ENCODE measurements around the gene SORCS2.

SORCS2 gene

DNA sequence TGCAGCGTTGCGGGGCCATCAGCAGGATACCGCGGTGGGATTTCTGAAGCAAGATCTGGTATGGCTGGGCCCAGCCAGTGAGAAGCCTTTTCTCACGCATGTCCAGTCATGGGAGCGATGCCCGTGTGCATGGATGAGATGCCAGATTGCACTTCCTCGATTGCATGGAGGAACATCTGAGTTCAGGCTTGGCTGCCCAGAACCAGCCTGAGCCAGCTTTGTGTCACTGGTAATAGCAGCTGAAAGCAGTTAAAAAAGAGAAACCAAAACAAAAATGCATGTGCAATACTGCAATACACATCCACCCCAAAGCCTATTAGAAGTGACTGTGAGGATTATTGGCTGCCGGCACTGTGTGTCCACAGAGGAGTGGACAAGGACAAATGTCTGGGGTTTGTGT is 183.1 kb downstream of the SORCS2 start:
- no peak for DNase-seq (ENCODE audit: low read depth in 2 of 2)

DNA sequence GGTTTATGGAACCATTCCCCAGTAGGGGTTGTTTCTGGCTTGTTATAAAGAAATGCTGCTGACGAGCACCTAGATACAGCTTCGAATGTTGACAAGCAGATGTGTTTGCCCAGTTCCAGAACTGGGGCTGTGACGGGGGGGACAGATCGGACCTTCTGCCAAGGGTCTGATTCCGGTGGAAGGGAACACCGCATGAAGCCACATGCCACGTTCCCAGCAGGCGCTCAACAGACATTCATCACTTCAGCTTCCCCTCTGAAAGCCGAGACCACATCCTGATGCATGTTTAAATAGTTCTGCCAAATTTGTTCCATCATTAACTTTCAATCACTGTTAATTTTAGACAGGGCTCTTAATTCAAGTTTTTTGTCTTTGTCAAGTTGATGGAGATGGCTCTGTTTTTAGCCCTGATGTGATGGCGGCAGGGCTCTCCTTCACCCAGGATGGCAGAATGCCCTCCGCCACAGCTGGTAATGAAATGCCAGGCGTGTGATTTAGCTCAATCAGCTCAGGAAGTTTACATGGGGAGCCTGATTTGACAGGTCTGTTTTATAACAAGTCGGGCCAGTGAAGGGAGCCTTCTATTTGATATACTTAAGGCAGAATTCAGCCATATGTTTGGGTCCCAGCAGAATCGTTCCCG is 185.0 kb downstream of the SORCS2 start:
- no peak for DNase-seq (ENCODE audit: low read depth in 2 of 2)

DNA sequence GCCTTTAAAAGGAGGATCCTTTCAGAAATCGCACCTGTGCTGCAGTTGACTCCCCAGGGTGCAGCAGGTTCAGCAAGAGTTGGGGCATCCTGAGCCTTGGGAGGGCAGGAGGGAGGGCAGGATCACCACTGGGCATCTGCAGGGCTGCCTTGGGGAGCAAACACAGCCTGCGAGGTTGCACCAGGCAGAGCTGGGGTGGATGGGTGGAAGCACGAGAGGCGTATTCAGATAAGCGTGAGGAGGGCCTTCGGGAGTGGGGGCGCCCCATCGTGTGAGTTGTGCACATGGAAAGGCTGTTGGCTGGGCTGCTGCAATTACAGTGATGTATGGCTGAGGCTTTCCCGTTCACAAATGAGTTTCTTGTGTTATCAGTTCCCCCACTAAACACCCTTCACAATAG is 186.8 kb downstream of the SORCS2 start:
- DNase-seq (ENCODE audit: low read depth in 2 of 2) = no peak

GRCh38 chr4:7379719-7380118 is 187.4 kb downstream of the SORCS2 start:
- no peak for DNase-seq (ENCODE audit: low read depth in 2 of 2)

GRCh38 chr4:7381221-7381889 is 189.0 kb downstream of the SORCS2 start:
- no peak for DNase-seq (ENCODE audit: low read depth in 2 of 2)

GRCh38 chr4:7381890-7382633 is 189.7 kb downstream of the SORCS2 start:
- no peak for DNase-seq (ENCODE audit: low read depth in 2 of 2)

GRCh38 chr4:7382634-7383014 is 190.3 kb downstream of the SORCS2 start:
- DNase-seq (ENCODE audit: low read depth in 2 of 2) = no peak

GRCh38 chr4:7383266-7383665 is 190.9 kb downstream of the SORCS2 start:
- no peak for DNase-seq (ENCODE audit: low read depth in 2 of 2)

DNA sequence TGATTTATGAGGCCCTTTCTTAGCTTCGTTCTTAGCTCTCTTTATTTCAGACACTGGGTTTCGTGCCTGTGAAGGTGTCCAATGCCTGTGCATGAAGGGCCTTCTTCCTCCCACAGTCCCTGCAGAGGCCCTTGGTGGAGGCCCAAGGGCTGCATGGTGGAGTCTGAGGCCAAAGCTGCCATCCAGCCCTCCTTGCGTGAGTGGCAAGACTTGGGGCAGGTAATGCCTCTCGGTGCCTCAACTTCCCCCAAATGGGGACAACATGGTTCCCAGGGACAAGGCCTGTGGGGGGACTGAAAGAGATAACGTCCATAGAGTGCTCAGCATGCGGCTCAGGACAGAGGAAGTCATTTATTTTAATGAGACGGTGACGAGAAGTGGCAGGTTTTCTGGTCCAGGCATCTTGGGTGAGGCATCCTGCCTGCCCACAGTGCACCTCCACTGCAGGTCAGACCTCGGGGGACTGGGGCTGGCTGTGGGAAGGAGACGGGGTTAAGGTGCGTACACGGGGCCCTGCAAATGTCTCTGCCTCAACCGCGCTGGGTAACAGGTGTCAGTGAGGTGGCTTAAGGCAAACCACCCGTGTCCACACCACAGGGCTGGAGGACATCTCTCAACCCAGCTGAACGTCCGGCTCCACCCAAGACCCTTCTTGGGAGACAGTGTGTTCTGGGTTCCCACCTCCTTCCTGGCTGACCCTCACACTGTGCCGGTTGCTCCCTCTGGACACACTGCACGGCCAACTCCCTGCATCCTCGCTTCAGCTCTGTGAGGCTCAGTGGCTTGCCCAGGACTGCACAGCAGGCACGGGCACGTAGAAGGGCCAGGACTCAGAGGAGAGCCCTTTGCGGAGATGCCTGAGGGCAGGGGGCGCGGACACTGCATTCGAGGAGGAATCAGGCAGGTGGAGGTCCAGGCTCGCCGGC is 191.9 kb downstream of the SORCS2 start:
- no peak for DNase-seq (ENCODE audit: low read depth in 2 of 2)

GRCh38 chr4:7384929-7385890 is 192.9 kb downstream of the SORCS2 start:
- no peak for DNase-seq (ENCODE audit: low read depth in 2 of 2)

DNA sequence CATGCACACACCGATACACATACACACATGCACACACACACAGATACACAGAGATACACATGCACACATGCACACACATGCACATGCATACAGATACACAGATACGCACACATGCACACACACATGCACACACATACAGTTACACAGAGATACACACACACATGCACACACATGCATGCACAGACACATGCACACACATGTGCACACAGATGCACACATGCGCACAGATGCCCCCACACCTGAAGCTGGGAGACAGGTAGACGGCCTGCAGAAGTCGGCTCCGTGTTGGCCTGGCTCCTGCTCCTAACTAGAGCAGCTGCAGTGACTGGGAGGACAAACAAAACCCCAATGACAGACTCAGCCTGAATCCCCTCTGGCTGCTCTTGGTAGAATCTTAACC is 195.6 kb downstream of the SORCS2 start:
- DNase-seq (ENCODE audit: low read depth in 2 of 2) = no peak

DNA sequence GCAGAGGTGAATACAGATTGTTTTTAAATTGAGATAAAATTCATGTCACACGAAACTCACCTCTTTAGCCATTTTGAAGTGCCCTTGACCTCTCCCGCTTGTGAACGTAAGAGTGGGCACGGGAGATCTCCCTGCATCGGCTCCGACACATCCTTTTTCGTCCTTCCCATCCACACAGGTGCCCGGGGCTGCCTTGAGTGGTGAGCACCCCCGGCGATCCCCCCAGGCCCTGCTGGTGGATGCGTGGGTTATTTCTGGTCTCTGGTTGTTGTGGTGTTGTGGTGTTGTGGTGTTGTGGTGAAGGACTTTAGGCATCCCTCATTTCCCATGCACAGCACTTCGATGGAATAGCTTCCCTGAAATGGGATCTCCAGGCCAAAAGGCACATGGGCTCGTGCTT is 196.3 kb downstream of the SORCS2 start:
- DNase-seq (ENCODE audit: low read depth in 2 of 2) = no peak

GRCh38 chr4:7389101-7389701 is 196.9 kb downstream of the SORCS2 start:
- DNase-seq (ENCODE audit: low read depth in 2 of 2) = no peak

DNA sequence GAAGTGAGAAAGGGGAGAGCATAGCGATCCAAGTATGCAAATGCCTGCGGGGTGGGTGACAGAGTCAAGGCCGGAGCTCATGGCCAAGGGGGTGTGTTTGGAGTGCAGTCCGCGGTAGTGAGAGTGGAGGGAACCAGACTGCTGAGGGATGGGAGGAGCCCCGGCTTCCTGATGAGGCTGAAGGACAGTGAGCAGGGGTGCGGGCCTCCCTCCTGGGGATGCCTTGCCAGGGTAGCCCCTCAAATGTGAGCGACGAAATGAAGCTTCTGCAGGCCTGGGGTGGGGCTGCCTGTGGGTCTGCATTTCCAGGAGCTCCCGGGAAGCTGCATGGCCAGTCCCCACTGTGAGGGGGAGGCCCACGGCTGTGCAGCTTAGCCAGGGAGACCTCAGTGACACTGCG is 197.4 kb downstream of the SORCS2 start:
- no peak for DNase-seq (ENCODE audit: low read depth in 2 of 2)

DNA sequence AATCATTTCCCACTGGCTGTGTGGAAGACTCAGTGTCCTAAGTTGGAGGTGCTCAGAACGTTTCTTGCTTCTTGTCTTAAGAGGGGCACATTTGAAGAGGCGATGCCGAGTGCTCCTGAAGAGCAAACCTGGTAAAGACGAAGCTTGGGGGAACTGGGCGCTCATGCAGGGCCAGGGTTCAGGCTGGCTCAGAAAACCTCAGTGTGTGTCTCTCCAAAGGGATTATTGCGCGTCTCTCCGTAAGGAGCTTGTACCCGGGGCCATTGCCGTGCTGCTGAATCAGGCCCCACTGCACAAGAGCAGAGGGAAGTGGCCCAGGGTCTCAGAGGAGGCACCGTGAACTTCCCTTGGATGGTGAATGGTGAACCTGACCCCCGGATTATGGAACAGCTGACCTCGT is 198.0 kb downstream of the SORCS2 start:
- no peak for DNase-seq (ENCODE audit: low read depth in 2 of 2)

DNA sequence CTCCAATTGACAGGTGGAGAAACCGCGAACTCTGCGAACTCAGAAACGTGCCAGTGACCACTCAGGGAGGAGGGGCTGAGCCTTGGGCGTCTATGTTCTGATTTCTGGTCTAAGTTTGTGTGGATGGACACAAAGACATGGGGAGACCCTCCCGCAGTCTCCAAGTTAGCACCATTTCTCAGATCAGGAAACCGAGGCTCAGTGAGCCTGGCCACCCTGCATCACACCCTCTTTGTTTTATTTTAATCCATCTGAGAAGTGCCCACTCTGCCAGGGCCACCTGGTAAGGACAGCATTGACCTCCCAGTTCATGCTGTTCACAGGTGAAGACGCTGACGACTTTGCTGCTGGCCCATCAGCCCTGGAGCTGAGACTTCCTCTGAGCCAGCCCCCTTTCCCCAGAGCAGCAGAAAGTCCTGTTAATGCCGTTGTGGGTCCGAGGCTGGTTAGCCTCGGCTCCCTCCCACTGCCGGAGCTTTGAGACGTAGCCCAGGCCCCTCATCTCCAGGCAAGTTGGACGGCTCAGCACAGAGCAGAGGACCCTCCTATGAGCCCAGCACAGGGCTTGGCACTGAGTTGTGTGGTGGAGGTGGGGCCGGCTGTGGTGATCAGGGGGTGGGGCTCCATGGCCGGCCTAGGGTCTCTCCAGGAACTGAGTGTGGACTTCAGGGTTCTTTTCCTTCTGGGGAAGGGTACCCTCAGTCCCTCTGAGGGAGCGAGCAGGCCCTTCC is 198.7 kb downstream of the SORCS2 start:
- DNase-seq (ENCODE audit: low read depth in 2 of 2) = no peak

- no peak for DNase-seq (ENCODE audit: low read depth in 2 of 2)
Measured at GRCh38 chr4:7391637-7392437, 199.5 kb downstream of the SORCS2 start.

GRCh38 chr4:7392438-7393421 is 200.4 kb downstream of the SORCS2 start:
- DNase-seq (ENCODE audit: low read depth in 2 of 2) = no peak
